Activated CD4-positive, alpha-beta T cell treated with anti-CD3 and anti-CD28 coated beads, Interleukin-10, Interleukin-2, amounts not matched to agents 100 ng/mL and 50 ng/mL, durations not matched to agents 16 hours and 8 hours (primary cell): ENCODE results near the gene RNF214.
A peak's percentile ranks its signal among the peaks of the same experiment; 100 is the strongest.
"Not testable (repeated sequence)": the region's sequence is repeated elsewhere in the genome, so short reads cannot be mapped to it uniquely, and the experiment has no call there.

Source experiments
- DNase-seq: peaks from one replicate; pipeline ENCODE4 v3.0.0-alpha.2; 2020

The RNF214 gene

GRCh38 chr11:117319214-117319840 lies 86.9 kb downstream of the RNF214 start:
- DNase-seq: no peak

DNA sequence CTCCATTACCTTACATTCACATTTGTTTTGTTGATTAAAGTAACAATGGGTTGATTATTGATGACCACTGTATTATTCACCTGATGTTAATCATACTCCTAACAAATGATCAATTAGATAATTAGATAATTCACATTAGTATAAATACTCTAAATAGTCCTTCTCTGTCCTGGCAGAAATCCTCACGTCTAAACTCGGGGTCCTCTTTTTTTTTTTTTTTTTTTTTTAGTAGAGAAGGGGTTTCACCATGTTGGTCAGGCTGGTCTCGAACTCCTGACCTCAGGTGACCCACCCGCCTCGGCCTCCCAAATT lies 94.7 kb downstream of the RNF214 start:
- DNase-seq: not testable (repeated sequence)

DNA sequence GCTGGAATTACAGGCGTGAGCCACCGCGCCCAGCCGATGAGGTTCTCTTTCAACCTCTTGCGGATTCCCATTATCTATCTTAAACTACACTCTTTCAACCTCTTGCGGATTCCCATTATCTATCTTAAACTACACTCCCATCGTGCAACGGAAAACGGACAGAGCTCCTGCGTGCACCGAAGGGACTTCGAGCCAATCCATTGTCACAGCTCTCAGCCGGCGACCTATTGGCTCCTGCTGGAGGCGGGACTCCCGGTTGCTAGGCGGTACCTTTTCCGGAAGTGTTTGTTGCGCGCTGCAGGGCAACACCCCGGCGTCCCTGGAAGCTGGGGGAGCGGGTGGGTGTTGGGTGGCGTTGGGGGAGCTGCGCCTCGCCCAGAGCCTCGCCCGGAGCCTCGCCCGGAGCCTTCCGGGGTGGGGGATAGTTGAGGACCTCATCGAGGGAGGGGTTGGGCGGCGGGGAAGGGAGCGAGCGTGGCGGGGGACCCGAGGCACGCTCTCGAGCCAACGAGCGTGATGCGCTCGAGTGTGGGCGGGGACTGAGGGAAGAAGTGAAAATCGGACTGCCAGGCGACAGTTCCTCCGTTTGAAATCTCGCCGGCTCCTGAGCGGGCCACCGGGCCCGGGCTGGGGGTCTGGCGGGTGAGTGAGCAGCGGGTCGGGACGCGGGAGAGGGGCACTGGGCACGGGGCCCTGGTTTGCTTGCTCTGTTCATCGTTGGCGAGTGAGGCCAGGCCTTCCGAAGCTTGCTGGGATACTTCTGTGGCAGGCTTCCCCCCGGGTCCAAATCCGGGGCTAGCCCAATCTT lies 95.3 kb downstream of the RNF214 start, which contains the start of gene CEP164:
Gene CEP164, plus strand, starts transcription at position 288 of the 808 bp plus-strand sequence. CDS start 10,733 bp downstream, outside the sequence.
- DNase-seq: peak; percentile 98

- DNase-seq: peak; percentile 3
Measured at GRCh38 chr11:117328375-117329010, 96.0 kb downstream of the RNF214 start.

- no peak for DNase-seq
Measured at GRCh38 chr11:117332843-117333242, 100.4 kb downstream of the RNF214 start.

DNA sequence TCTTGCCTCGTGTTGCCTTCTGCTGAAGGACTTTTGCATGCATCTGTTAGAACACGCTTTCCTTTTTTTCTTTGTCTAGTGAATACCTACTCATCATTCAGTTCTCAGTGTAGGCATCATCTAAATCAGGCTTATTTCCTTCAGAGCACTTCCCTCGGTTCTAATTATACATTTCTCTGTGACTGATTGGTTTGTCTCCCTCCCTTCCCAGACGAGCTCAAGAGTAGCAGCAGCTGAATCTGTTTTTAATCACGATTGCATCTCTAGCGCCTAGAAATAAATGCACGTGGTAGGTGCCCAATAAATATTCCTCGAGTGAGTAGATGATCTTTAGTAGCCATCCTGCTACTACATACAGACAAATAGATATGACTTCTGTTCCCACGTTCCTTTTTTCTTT lies 101.4 kb downstream of the RNF214 start:
- no peak for DNase-seq

- peak; percentile 10 for DNase-seq
Measured at GRCh38 chr11:117334896-117335295, 102.4 kb downstream of the RNF214 start.

- no peak for DNase-seq
Measured at GRCh38 chr11:117335399-117335798, 102.9 kb downstream of the RNF214 start.
